Astrocyte (in vitro differentiated cells and primary cell): Measurements from ENCODE around the gene CAND1.

ENCODE experiments used
- CTCF ChIP-seq: IDR thresholded peaks from 2 replicates; pipeline ENCODE4 v1.5.1; 2011; ENCODE audit warnings: low read depth, mild to moderate bottlenecking, inconsistent platforms, low read length, moderate library complexity; ENCODE audit not compliant: insufficient read depth
- EZH2 ChIP-seq: IDR thresholded peaks from 2 replicates; pipeline ENCODE4 v1.6.1; 2012; ENCODE audit warnings: mild to moderate bottlenecking, low read length, inconsistent platforms; ENCODE audit not compliant: insufficient read depth

GRCh38 chr12:67284561-67284960, 15.4 kb downstream of the CAND1 start:
- no peak for TF ChIP-seq CTCF
- no peak for TF ChIP-seq EZH2
